Endothelial cell (in vitro differentiated cells): ENCODE results near the gene SERTAD4. TPM values are rescaled to one million over a fixed set of nuclear protein-coding genes. Genes with fewer than 3 reads are reported as not detected.

Experiments
- DNase-seq: peaks from one replicate; pipeline ENCODE4 v3.0.0; 2021; ENCODE audit warnings: low spot score
- H3K27ac Mint-ChIP-seq: one replicate; pipeline ENCODE4 v1.8.0; 2021; ENCODE audit warnings: mixed read lengths, inconsistent platforms; ENCODE audit not compliant: unreplicated experiment
- H3K27me3 Mint-ChIP-seq: one replicate; pipeline ENCODE4 v1.8.0; 2021; ENCODE audit warnings: mild to moderate bottlenecking, moderate library complexity, mixed read lengths, inconsistent platforms; ENCODE audit not compliant: unreplicated experiment
- H3K36me3 Mint-ChIP-seq: one replicate; pipeline ENCODE4 v1.8.0; 2021; ENCODE audit warnings: mild to moderate bottlenecking, low read depth, mixed read lengths, inconsistent platforms; ENCODE audit not compliant: unreplicated experiment
- H3K4me1 Mint-ChIP-seq: one replicate; pipeline ENCODE4 v1.8.0; 2021; ENCODE audit warnings: mild to moderate bottlenecking, mixed read lengths, inconsistent platforms; ENCODE audit not compliant: unreplicated experiment
- H3K4me3 Mint-ChIP-seq: one replicate; pipeline ENCODE4 v1.8.0; 2021; ENCODE audit warnings: mild to moderate bottlenecking, mixed read lengths, inconsistent platforms; ENCODE audit not compliant: unreplicated experiment
- H3K9me3 Mint-ChIP-seq: one replicate; pipeline ENCODE4 v1.8.0; 2021; ENCODE audit warnings: mixed read lengths, inconsistent platforms; ENCODE audit not compliant: unreplicated experiment
- CTCF ChIP-seq: fragments of 200-600 bp; sonication (generic); IDR thresholded peaks from one replicate; pipeline ENCODE4 v1.5.0; 2021; ENCODE audit warnings: antibody characterized with exemption; ENCODE audit not compliant: unreplicated experiment
- total RNA-seq: library from RNA; stranded (reverse); fragmentation: NEBNext Ultra II Directional; extraction: Animal tissue kit (Norgen Biotek cat#: 25700); gene quantifications from one replicate; pipeline ENCODE4 v1.2.1, GENCODE V29; 2021; ENCODE audit not compliant: unreplicated experiment

Gene SERTAD4
- total RNA-seq, 1 donor from 2014 or later: 0.72 TPM

GRCh38 chr1:210236840-210237409 is 4.3 kb downstream of the SERTAD4 start:
- no peaks in the 10 kb centered on the region for H3K9me3 Mint-ChIP-seq
- TF ChIP-seq CTCF: no peak
- no peak overlapping the region for H3K27ac Mint-ChIP-seq
- peaks cover 9% of the 10 kb centered on the region for H3K4me1 Mint-ChIP-seq
- H3K27me3 Mint-ChIP-seq: peaks cover 2% of the 10 kb centered on the region
- no peaks in the 10 kb centered on the region for H3K36me3 Mint-ChIP-seq
- no peak overlapping the region for H3K4me3 Mint-ChIP-seq
- no peak for DNase-seq

- no peaks in the 10 kb centered on the region for H3K9me3 Mint-ChIP-seq
- TF ChIP-seq CTCF: no peak
- no peaks in the 10 kb centered on the region for H3K36me3 Mint-ChIP-seq
- no peak for DNase-seq
- H3K27me3 Mint-ChIP-seq: peaks cover 2% of the 10 kb centered on the region
- peaks cover 7% of the 10 kb centered on the region for H3K4me1 Mint-ChIP-seq
- no peak overlapping the region for H3K27ac Mint-ChIP-seq
- H3K4me3 Mint-ChIP-seq: no peak overlapping the region
These were observed 4.9 kb downstream of the SERTAD4 start for GRCh38 chr1:210237479-210237878.

GRCh38 chr1:210237981-210238380 is 5.4 kb downstream of the SERTAD4 start:
- peaks cover 2% of the 10 kb centered on the region for H3K27me3 Mint-ChIP-seq
- peaks cover 7% of the 10 kb centered on the region for H3K4me1 Mint-ChIP-seq
- no peak for DNase-seq
- H3K36me3 Mint-ChIP-seq: no peaks in the 10 kb centered on the region
- H3K27ac Mint-ChIP-seq: no peak overlapping the region
- no peak for TF ChIP-seq CTCF
- no peak overlapping the region for H3K4me3 Mint-ChIP-seq
- no peaks in the 10 kb centered on the region for H3K9me3 Mint-ChIP-seq

GRCh38 chr1:210239349-210240111 is 6.9 kb downstream of the SERTAD4 start:
- Mint-ChIP-seq H3K9me3 (no peaks in the 10 kb centered on the region), H3K27ac (no peak overlapping the region), H3K27me3 (no peaks in the 10 kb centered on the region), H3K4me1 (peaks cover 7% of the 10 kb centered on the region), H3K36me3 (no peaks in the 10 kb centered on the region), H3K4me3 (no peak overlapping the region)
- TF ChIP-seq CTCF: peak; percentile 35
- DNase-seq: peak; percentile 41

GRCh38 chr1:210241121-210241520 is 8.5 kb downstream of the SERTAD4 start:
- Mint-ChIP-seq H3K27me3 (no peaks in the 10 kb centered on the region), H3K27ac (no peak overlapping the region), H3K4me3 (no peak overlapping the region), H3K4me1 (peaks cover 7% of the 10 kb centered on the region), H3K36me3 (no peaks in the 10 kb centered on the region), H3K9me3 (no peaks in the 10 kb centered on the region)
- TF ChIP-seq CTCF: no peak
- no peak for DNase-seq
